Measurements from ENCODE around the gene RPP25L.

The RPP25L gene

DNA sequence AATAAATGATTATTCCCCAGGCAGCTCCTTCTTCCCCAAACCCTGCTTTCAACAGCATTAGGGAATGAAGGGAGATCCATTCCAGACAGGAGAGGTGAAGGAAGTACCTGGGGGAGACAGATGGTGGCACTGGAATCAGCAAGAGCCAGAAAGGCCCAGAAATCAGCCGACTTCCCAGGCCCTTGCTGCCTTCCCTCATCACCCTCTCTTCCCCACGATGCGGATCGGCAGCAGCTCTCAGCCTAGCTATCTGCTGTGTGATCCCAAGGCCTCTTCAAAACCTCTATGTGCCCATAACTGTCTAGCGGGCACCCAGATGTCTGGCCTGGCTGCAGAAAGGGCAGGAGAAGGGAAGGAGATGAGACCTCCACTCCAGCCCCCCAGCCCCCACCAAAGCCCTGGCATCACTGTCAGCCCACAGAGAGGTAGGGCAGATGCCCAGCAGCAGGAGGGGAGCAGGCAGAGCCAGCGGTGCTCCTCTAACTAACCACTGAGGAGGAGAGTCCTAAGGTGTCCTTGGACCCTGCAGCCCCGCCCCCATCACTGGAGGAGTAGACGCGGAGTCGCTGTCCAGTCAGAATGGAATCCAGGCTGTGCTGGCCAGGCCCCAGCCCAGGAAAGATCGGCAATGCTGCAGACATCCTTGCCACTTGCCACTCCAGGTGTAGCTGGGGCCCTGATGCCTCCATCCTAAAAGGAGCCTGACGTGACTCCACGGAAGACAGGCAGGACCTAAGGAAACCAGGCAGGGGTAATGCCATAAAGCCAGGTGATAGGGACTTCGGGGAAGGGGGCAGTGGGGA is 35.1 kb downstream of the RPP25L start:
- H3K27ac ChIP-seq: no peak overlapping the region
- DNase-seq (ENCODE audit: low spot score): no peak
- no peak overlapping the region for H3K4me3 ChIP-seq
- TF ChIP-seq, protein P1, sequence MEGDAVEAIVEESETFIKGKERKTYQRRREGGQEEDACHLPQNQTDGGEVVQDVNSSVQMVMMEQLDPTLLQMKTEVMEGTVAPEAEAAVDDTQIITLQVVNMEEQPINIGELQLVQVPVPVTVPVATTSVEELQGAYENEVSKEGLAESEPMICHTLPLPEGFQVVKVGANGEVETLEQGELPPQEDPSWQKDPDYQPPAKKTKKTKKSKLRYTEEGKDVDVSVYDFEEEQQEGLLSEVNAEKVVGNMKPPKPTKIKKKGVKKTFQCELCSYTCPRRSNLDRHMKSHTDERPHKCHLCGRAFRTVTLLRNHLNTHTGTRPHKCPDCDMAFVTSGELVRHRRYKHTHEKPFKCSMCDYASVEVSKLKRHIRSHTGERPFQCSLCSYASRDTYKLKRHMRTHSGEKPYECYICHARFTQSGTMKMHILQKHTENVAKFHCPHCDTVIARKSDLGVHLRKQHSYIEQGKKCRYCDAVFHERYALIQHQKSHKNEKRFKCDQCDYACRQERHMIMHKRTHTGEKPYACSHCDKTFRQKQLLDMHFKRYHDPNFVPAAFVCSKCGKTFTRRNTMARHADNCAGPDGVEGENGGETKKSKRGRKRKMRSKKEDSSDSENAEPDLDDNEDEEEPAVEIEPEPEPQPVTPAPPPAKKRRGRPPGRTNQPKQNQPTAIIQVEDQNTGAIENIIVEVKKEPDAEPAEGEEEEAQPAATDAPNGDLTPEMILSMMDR (IDR thresholded peaks at IDR 0.05): no peak

DNA sequence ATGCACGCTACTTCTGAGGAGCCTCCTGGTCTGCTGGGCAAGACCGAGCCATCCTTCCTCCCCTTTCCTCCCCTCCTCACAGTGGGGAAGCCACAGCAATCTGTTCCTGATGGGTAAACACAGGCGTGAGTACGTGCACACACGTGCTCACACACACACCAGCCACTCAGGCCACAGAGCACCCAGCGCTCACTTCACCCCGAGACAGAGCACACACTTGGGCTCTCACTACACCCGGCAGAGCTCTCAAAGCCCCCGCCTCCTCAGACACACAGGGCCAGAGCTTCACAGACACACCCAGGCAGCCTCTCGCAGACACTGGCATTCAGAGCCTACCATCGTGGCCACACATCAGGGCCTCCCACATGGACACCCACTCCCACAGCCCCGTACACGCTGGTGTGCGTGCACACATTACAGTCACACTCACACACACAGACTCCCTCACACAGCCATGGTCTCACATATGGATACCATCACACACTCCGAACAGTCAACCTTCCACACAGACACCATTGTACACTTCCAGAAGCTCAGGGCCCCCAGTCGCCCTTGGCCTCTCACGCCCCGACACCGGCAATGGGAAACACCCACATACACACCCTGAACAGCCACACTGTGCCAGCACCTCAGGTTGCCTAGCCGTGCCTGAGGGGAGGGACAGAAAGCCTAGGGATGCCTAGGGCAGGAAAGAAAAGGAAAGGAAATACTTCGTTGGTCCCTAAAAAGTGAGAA is 35.9 kb downstream of the RPP25L start:
- no peak overlapping the region for H3K4me3 ChIP-seq
- no peak for DNase-seq (ENCODE audit: low spot score)
- TF ChIP-seq, protein P1 (IDR thresholded peaks at IDR 0.05): no peak
- H3K27ac ChIP-seq: peak overlapping the region in 1 of 2 donors; percentile 4

DNA sequence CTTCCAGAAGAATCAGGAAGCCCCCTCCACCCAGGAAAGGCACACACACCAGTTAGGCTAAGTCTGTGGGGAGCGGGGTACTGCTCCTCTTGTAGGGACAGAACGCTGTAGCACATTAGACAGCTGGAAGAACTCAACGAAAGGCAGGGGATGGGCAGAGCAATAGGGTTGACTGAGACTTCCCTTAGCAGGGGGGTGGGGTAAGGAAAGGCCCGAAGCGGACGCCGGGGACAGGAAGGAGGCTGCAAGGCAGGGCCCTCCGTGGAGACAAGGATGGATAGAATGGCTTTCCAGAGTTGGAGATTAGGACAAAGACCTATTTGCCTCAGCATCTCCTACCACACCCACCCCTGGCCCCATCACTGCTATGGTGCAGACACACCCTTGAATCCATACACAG is 36.7 kb downstream of the RPP25L start:
- Histone ChIP-seq H3K4me3 (no peak overlapping the region), H3K27ac (no peak overlapping the region)
- TF ChIP-seq, protein P1 (IDR thresholded peaks at IDR 0.05): no peak

DNA sequence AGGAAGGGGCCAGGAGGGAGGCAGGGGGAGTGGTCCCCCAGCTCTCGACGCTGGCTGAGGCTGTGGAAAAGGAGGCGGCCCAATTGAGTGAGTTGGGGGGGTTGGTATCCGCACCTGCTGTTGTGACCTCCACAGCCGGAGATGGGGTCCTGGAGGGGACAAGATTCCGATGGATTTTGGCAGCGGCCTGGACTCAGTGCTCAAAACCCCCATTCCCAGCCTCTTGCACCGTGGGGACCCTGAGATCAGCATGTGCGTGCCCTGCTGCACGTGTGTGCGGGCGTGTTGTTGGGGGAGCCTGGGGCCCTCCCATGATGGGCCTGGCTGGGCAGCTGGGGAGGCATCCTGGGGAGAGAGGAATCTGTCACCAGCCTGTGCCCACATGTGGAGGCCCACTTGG is 37.3 kb downstream of the RPP25L start:
- TF ChIP-seq, protein P1 (IDR thresholded peaks at IDR 0.05): no peak
- H3K27ac ChIP-seq: no peak overlapping the region
- no peak for DNase-seq (ENCODE audit: low spot score)
- no peak overlapping the region for H3K4me3 ChIP-seq

More for the DNA sequence above, 36.7 kb downstream of the RPP25L start:
- no peak for DNase-seq (ENCODE audit: low spot score)

DNA sequence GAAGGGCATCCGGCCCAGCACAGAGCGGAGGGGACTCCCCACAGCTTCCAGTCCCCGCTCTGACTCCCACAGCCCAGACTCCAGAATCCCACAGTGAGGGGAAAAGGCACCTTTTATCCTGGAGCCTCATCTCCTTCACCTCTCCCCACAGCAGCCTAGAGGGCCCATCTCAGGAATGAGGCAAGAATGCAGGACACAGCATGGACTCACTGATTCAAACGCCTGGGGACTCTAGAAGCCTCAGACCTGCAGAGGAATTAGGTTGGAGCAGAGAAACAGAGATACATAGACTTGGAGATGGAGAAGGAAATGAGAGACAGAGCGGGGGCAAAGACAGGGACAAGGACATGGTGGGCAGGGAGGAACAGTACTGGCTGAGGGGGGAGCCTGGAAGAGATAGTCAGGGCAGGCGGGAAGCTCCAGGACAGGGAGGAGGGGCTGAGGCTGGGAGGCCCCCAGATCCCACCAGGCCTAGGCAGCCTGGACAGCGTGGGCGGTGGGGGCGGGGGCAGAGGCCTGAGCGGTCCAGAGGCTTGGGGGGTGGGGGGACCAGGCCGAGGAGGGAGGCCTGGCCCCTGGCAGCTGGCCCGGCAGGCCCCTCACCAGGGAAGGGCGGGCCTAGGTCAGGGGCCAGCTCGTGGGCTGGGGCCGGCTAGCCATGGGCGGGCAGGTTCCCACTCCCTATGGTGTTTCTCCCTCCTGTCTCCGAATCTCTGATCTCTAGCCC is 38.1 kb downstream of the RPP25L start:
- TF ChIP-seq, protein P1 (IDR thresholded peaks at IDR 0.05): no peak
- no peak overlapping the region for H3K4me3 ChIP-seq
- no peak overlapping the region for H3K27ac ChIP-seq
- DNase-seq (ENCODE audit: low spot score): no peak

DNA sequence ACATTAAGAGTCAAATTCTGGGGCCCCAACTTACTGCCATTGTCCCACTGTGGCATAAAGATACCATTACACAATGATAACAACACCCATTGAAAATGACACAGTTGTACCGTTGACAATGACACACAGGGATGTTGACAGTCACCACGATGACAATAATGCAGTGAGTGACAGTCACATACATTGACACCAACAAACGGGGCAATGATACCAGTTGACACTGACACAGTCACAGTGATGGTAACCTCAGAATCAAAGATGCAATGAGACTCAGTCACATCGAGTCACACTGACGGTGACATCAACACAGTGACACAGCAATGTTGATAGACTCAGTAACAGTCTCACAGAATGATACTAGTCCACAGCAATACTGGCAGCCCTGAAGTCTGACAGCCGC is 39.3 kb downstream of the RPP25L start:
- no peak for DNase-seq (ENCODE audit: low spot score)
- no peak overlapping the region for H3K4me3 ChIP-seq
- no peak overlapping the region for H3K27ac ChIP-seq
- TF ChIP-seq, protein P1 (IDR thresholded peaks at IDR 0.05): no peak

Data from coronary artery (tissue), 2 donors.